B cell (primary cell): ENCODE results near the gene OR7D2. TPM values are rescaled to one million over a fixed set of nuclear protein-coding genes. Genes with fewer than 3 reads are reported as not detected.

Experiments
- ATAC-seq: fragments of 200-7000 bp; cut with Tn5 transposase; one replicate; pipeline ENCODE4 v1.10.0; 2021; ENCODE audit warnings: low read depth, mild to moderate bottlenecking, moderate number of reproducible peaks, moderate library complexity
- CTCF ChIA-PET: fragments of 350-600 bp; sonication (Branson Sonifier 250); formaldehyde crosslinking; loops from one replicate; lab custom pipeline; 2021; ENCODE audit warnings: antibody characterized with exemption, inconsistent platforms; lab: Charles Lee
- POLR2A ChIA-PET: fragments of 350-600 bp; sonication (Branson Sonifier 250); formaldehyde crosslinking; loops from one replicate; lab custom pipeline; 2021; ENCODE audit warnings: antibody characterized with exemption; lab: Charles Lee
- DNase-seq: peaks from one replicate; pipeline ENCODE4 v3.0.0; 2013
- H2AFZ ChIP-seq: 2 replicates; pipeline ENCODE4 v1.6.1; 2012; ENCODE audit warnings: mild to moderate bottlenecking, low read depth, low read length; ENCODE audit not compliant: insufficient read depth, poor library complexity, severe bottlenecking
- H3K27ac ChIP-seq, 2 donors: 1 replicate in 1 of 2; 2 replicates in 1 of 2; pipeline ENCODE4 v1.5.1; 2012 to 2013; ENCODE audit warnings: low read length in 2 of 2, mild to moderate bottlenecking in 2 of 2, moderate library complexity in 1 of 2
- H3K27me3 ChIP-seq, 4 experiments: fragments of 200-600 bp in 1 of 4; sonication (generic) in 1 of 4; replicated peaks in 1 of 4; 1 replicate in 2 of 4; 2 replicates in 2 of 4; pipeline versions ENCODE4 v1.6.1 to v1.7.0; 2013 to 2016; ENCODE audit warnings: low read length in 3 of 4, mild to moderate bottlenecking in 2 of 4, mixed read lengths in 1 of 4, moderate library complexity in 1 of 4; ENCODE audit not compliant: insufficient read depth in 4 of 4, control insufficient read depth in 3 of 4; ENCODE audit errors: control extremely low read depth in 1 of 4
- H3K36me3 ChIP-seq, 2 experiments: replicated peaks in 1 of 2; 1 replicate in 1 of 2; 2 replicates in 1 of 2; pipeline versions ENCODE4 v1.6.1 to v1.7.1; 2013; ENCODE audit warnings: low read length in 1 of 2; ENCODE audit not compliant: insufficient read depth in 2 of 2, control insufficient read depth in 1 of 2; ENCODE audit errors: control extremely low read depth in 1 of 2, extremely low read depth in 1 of 2
- H3K4me1 ChIP-seq, 2 donors: fragments of 200-600 bp in 1 of 2; sonication (generic) in 1 of 2; 1 replicate in 1 of 2; 2 replicates in 1 of 2; pipeline versions ENCODE4 v1.5.1 to v1.6.1; 2013 to 2017; ENCODE audit warnings: low read length in 2 of 2; ENCODE audit not compliant: control insufficient read depth in 2 of 2, insufficient read depth in 2 of 2
- H3K4me2 ChIP-seq: replicated peaks from 2 replicates; pipeline ENCODE3; 2012; ENCODE audit warnings: mild to moderate bottlenecking, low read depth, low read length; ENCODE audit not compliant: poor library complexity, severe bottlenecking
- H3K4me3 ChIP-seq, 5 experiments: fragments of 200-600 bp in 1 of 5; sonication (generic) in 1 of 5; 1 replicate in 3 of 5; 2 replicates in 2 of 5; pipeline versions ENCODE4 v1.5.1 to v1.7.0; 2011 to 2016; ENCODE audit warnings: low read length in 4 of 5, mild to moderate bottlenecking in 4 of 5, low read depth in 2 of 5, control low read depth in 1 of 5, moderate library complexity in 1 of 5; ENCODE audit not compliant: insufficient read depth in 1 of 5; ENCODE audit errors: control extremely low read depth in 1 of 5, extremely low read depth in 1 of 5
- H3K79me2 ChIP-seq: fragments of 200-600 bp; sonication (generic); one replicate; pipeline ENCODE4 v1.6.0; 2016; ENCODE audit warnings: low read length; ENCODE audit not compliant: control insufficient read depth, insufficient read depth
- H3K9ac ChIP-seq: fragments of 200-600 bp; sonication (generic); 2 replicates; pipeline ENCODE4 v1.6.1; 2017; ENCODE audit warnings: mild to moderate bottlenecking, low read length, moderate library complexity
- H3K9me3 ChIP-seq, 3 donors: one replicate each; pipeline versions ENCODE4 v1.6.1 to v1.7.1; 2013; ENCODE audit warnings: low read length in 2 of 3; ENCODE audit not compliant: control insufficient read depth in 2 of 3, insufficient read depth in 1 of 3; ENCODE audit errors: control extremely low read depth in 1 of 3
- H4K20me1 ChIP-seq: 2 replicates; pipeline ENCODE4 v1.6.0; 2012; ENCODE audit warnings: mild to moderate bottlenecking, low read length; ENCODE audit not compliant: insufficient read depth, control insufficient read depth, poor library complexity, severe bottlenecking
- H3K27ac Mint-ChIP-seq: one replicate; pipeline ENCODE4 v1.8.0; 2021; ENCODE audit warnings: mixed read lengths
- H3K27me3 Mint-ChIP-seq: one replicate; pipeline ENCODE4 v1.8.0; 2021; ENCODE audit warnings: mixed read lengths
- H3K4me1 Mint-ChIP-seq: one replicate; pipeline ENCODE4 v1.8.0; 2021; ENCODE audit warnings: mixed read lengths
- H3K4me3 Mint-ChIP-seq: one replicate; pipeline ENCODE4 v1.8.0; 2021; ENCODE audit warnings: mixed read lengths
- H3K9me3 Mint-ChIP-seq: one replicate; pipeline ENCODE4 v1.8.0; 2022; ENCODE audit warnings: mixed read lengths; ENCODE audit not compliant: insufficient read depth
- EZH2 ChIP-seq: IDR thresholded peaks from 2 replicates; pipeline ENCODE4 v1.6.1; 2012; ENCODE audit warnings: borderline replicate concordance, low read depth, mild to moderate bottlenecking, moderate library complexity, low read length; ENCODE audit not compliant: insufficient read depth, poor library complexity, severe bottlenecking
- WGBS: methylation state at CpG from one replicate; pipeline ENCODE4 v1.1.5; 2013; ENCODE audit warnings: missing lambda C conversion rate; ENCODE audit not compliant: insufficient coverage; 5-methylcytosine and 5-hydroxymethylcytosine counted together
- intact Hi-C: fragments of 100-400 bp; cut with micrococcal nuclease; formaldehyde crosslinking; loops from one replicate; pipeline ENCODE4 v1.10.0; 2022
- polyA plus RNA-seq: library from polyadenylated mRNA; depleted of rRNA; stranded (reverse); fragments of >200 nt; gene quantifications from 2 replicates; pipeline ENCODE4 v1.2.3, GENCODE V29; 2012
- total RNA-seq, 2 donors: library from RNA; stranded (reverse); fragments of 120-200 nt in 1 of 2; gene quantifications; 1 replicate in 1 of 2; 2 replicates in 1 of 2; pipeline versions ENCODE4 v1.2.3 to v1.2.4, GENCODE V29; 2013 to 2022
- TF ChIP-seq, protein P1 (sequence below): fragments of 200-600 bp; IDR thresholded peaks from one replicate; pipeline ENCODE4 v1.8.0; 2022; ENCODE audit warnings: antibody characterized with exemption, mild to moderate bottlenecking

Gene OR7D2
- total and polyA plus RNA-seq, 2 donors (not counting 1 experiment from before 2014, with no cell fraction given), result 0.07 TPM; not detected in 1

DNA sequence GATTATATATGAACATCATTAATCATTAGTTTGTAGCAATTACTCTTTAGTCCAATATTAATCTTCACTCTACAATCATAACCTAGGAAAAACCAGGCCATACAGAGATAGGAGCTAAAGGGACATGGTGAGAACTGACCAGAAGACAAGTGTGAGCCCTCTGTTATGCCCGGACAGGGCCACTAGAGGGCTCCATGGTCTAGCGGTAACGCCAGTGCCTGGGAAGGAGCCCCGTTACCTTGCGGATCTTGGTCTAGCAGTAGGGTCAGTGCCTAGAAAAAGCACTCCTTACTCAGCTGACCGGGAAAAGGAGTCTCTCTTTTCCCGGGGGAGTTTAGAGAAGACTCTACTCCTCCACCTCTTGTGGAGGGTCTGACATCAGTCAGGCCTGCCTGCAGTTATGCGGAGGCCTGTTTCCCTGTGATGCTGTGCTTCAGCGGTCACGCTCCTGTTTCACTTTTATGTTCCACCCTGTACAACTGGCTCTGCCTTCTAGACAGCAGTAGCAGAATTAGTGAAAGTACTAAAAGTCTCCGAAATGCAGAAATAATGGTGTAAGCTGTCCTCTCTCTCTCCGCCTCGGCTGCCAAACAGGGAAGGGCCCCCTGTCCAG lies 26.8 kb downstream of the OR7D2 start:
- H3K4me3 ChIP-seq, result peak overlapping the region in 4 of 5 experiments; percentile 21 to 42 (median 33)
- H3K36me3 ChIP-seq, result no peaks in the 10 kb centered on the region
- peaks cover 6% of the 10 kb centered on the region for H3K4me1 Mint-ChIP-seq
- peak; percentile 57 for ATAC-seq
- DNase-seq, result peak; percentile 73
- H3K27ac Mint-ChIP-seq, result no peak overlapping the region
- peaks cover 4% of the 10 kb centered on the region for H3K27me3 Mint-ChIP-seq
- no peaks in the 10 kb centered on the region for H3K9me3 Mint-ChIP-seq
- WGBS, result 50% methylated on average over 10 of the region's 13 CpGs
- intact Hi-C loops, result loop anchor here (1.0 to 10.0 kb wide), 4 partner anchors 69 to 381 kb away; partner anchors contain the start of genes ZNF266 and ZNF699
- H3K4me3 Mint-ChIP-seq, result peak overlapping the region; percentile 78
- H3K4me2 ChIP-seq, result peak overlapping the region; percentile 61
- peaks cover 0 to 4% of the 10 kb centered on the region in 2 donors for H3K4me1 ChIP-seq
- H3K27ac ChIP-seq, result no peak overlapping the region
- H3K9me3 ChIP-seq, result no peaks in the 10 kb centered on the region
- peak overlapping the region; percentile 81 for H2AFZ ChIP-seq
- POLR2A ChIA-PET, result no interaction called here
- peak overlapping the region; percentile 41 for H3K9ac ChIP-seq
- no peaks in the 10 kb centered on the region for H4K20me1 ChIP-seq
- no peaks in the 10 kb centered on the region for H3K79me2 ChIP-seq
- CTCF ChIA-PET, result interaction anchor here (0.6 to 3.6 kb wide), 28 partner anchors 10 to 822 kb away, joined by 3 to 27 read pairs (median 4); partner anchors contain the start of genes ZNF121, ZNF266 and ZNF559
- TF ChIP-seq, protein P1, sequence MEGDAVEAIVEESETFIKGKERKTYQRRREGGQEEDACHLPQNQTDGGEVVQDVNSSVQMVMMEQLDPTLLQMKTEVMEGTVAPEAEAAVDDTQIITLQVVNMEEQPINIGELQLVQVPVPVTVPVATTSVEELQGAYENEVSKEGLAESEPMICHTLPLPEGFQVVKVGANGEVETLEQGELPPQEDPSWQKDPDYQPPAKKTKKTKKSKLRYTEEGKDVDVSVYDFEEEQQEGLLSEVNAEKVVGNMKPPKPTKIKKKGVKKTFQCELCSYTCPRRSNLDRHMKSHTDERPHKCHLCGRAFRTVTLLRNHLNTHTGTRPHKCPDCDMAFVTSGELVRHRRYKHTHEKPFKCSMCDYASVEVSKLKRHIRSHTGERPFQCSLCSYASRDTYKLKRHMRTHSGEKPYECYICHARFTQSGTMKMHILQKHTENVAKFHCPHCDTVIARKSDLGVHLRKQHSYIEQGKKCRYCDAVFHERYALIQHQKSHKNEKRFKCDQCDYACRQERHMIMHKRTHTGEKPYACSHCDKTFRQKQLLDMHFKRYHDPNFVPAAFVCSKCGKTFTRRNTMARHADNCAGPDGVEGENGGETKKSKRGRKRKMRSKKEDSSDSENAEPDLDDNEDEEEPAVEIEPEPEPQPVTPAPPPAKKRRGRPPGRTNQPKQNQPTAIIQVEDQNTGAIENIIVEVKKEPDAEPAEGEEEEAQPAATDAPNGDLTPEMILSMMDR, result peak; percentile 97
- no peak for TF ChIP-seq EZH2
- no peaks in the 10 kb centered on the region for H3K27me3 ChIP-seq

DNA sequence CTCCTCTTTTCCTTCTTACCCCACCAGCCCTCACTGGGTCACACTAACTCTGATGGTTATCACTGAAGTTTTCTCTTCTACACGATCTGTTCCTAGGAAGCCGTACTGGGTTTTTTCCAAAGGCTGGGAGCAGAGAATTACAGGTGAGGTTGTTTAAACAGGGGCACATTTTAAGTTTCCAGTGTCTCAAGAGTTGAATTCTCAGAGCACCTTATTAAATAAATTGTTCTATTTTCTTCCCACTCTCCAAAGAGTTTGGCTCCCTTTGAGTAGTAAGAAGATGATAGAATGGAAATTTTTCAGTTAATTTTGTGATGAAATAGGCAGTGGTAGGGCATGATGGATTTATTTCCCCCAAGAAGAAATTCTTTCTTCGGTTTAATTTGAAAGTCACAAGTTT lies 40.7 kb downstream of the OR7D2 start, which contains the start of gene OR7D4:
TSS of gene OR7D4 (minus strand) at position 101 of the 400 bp plus-strand sequence. CDS start 4,752 bp downstream, outside the sequence.
- H3K9me3 Mint-ChIP-seq, result peaks cover 11% of the 10 kb centered on the region
- H3K4me3 Mint-ChIP-seq, result no peak within 1 kb of the TSS
- TF ChIP-seq, protein P1, result no peak
- TF ChIP-seq EZH2, result no peak
- no peak for ATAC-seq
- no peak within 1 kb of the TSS for H3K9ac ChIP-seq
- no peak within 1 kb of the TSS for H3K4me3 ChIP-seq
- intact Hi-C loops, result no loop called here
- no peaks in the 10 kb centered on the region for H3K27me3 ChIP-seq
- H3K79me2 ChIP-seq, result no peaks in the 10 kb centered on the region
- no peaks in the 10 kb centered on the region for H4K20me1 ChIP-seq
- H3K27ac ChIP-seq, result no peak within 1 kb of the TSS
- no peak within 1 kb of the TSS for H3K4me2 ChIP-seq
- POLR2A ChIA-PET, result no interaction called here
- H3K27ac Mint-ChIP-seq, result no peak within 1 kb of the TSS
- no peaks in the 10 kb centered on the region for H3K4me1 Mint-ChIP-seq
- no CpG with 5 or more reads among the region's 3 CpGs for WGBS
- CTCF ChIA-PET, result no interaction called here
- no peak for DNase-seq
- H3K9me3 ChIP-seq, result peaks cover 0 to 16% (median 0%) of the 10 kb centered on the region in 3 donors
- no peaks in the 10 kb centered on the region for H3K36me3 ChIP-seq
- no peak within 1 kb of the TSS for H2AFZ ChIP-seq
- peaks cover 18% of the 10 kb centered on the region for H3K27me3 Mint-ChIP-seq
- H3K4me1 ChIP-seq, result no peaks in the 10 kb centered on the region
